ENCODE measurements around the gene PBX4.

DNA sequence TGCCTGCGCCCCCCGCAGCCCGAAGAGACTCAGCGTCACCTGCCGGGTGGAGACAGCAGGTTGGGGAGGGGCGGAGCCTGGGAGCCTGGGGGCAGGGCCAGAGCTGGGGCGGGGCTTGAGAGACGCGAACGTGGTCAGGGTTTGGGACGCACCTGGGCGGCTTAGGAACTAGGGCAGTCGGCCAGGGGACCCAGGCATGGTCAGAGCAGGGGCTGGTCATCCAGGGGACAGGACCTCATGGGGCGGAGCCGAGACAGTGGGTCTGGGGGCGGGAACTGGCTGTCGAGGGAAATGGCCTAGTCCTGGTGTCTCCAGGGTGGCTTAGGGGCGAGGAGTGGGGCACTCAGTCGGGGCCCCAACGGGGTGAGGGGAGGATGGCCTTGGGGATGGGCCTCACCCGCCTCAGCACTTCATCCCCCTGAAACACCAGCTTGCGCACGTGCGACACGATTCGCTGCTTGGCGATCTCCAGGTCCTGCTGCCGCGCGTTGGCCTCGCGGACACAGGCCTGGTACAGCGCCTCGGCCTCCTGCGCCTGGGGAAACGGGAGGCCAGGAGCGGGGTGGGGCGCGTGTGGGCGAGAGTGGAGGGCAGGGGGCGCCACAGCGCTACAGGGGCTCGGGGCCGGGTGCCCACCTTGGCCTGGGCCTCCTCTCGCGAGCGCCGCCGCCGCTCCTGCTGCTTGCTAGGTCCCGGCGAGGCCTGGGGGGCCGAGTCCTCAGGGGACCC is 19.2 kb upstream of the PBX4 start:
- TF ChIP-seq, protein P1, sequence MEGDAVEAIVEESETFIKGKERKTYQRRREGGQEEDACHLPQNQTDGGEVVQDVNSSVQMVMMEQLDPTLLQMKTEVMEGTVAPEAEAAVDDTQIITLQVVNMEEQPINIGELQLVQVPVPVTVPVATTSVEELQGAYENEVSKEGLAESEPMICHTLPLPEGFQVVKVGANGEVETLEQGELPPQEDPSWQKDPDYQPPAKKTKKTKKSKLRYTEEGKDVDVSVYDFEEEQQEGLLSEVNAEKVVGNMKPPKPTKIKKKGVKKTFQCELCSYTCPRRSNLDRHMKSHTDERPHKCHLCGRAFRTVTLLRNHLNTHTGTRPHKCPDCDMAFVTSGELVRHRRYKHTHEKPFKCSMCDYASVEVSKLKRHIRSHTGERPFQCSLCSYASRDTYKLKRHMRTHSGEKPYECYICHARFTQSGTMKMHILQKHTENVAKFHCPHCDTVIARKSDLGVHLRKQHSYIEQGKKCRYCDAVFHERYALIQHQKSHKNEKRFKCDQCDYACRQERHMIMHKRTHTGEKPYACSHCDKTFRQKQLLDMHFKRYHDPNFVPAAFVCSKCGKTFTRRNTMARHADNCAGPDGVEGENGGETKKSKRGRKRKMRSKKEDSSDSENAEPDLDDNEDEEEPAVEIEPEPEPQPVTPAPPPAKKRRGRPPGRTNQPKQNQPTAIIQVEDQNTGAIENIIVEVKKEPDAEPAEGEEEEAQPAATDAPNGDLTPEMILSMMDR (IDR thresholded peaks at IDR 0.05) = no peak
- TF ChIP-seq POLR2A (IDR thresholded peaks at IDR 0.05) = no peak

Data from adrenal gland (tissue), 5 donors.